ENCODE data around the gene CASTOR1. TPM values are rescaled to one million over a fixed set of nuclear protein-coding genes. Genes with fewer than 3 reads are reported as not detected.

The CASTOR1 gene
- polyA plus RNA-seq, 4 donors = 9.0 to 14.4 (median 11.9) TPM

- no peak for DNase-seq (ENCODE audit: low read depth in 4 of 4, low spot score in 3 of 4)
Observed at GRCh38 chr22:30301995-30302809, 12.9 kb upstream of the CASTOR1 start.

GRCh38 chr22:30299322-30299721 is 10.0 kb upstream of the CASTOR1 start:
- no peak for DNase-seq (ENCODE audit: low read depth in 4 of 4, low spot score in 3 of 4)

GRCh38 chr22:30297991-30298701 is 8.8 kb upstream of the CASTOR1 start:
- DNase-seq (ENCODE audit: low read depth in 4 of 4, low spot score in 3 of 4) = no peak

GRCh38 chr22:30297276-30297990 is 8.1 kb upstream of the CASTOR1 start:
- no peak for DNase-seq (ENCODE audit: low read depth in 4 of 4, low spot score in 3 of 4)

GRCh38 chr22:30296833-30297232 is 7.5 kb upstream of the CASTOR1 start:
- no peak for DNase-seq (ENCODE audit: low read depth in 4 of 4, low spot score in 3 of 4)

- DNase-seq (ENCODE audit: low read depth in 4 of 4, low spot score in 3 of 4) = no peak
Observed at GRCh38 chr22:30296324-30296723, 7.0 kb upstream of the CASTOR1 start.

GRCh38 chr22:30295576-30295975 is 6.3 kb upstream of the CASTOR1 start:
- no peak for DNase-seq (ENCODE audit: low read depth in 4 of 4, low spot score in 3 of 4)

- no peak for DNase-seq (ENCODE audit: low read depth in 4 of 4, low spot score in 3 of 4)
Observed at GRCh38 chr22:30294830-30295229, 5.5 kb upstream of the CASTOR1 start.

- no peak for DNase-seq (ENCODE audit: low read depth in 4 of 4, low spot score in 3 of 4)
Observed at GRCh38 chr22:30294066-30294465, 4.8 kb upstream of the CASTOR1 start.

GRCh38 chr22:30293026-30293425 is 3.7 kb upstream of the CASTOR1 start:
- DNase-seq (ENCODE audit: low read depth in 4 of 4, low spot score in 3 of 4) = no peak

- DNase-seq (ENCODE audit: low read depth in 4 of 4, low spot score in 3 of 4) = no peak
Observed at GRCh38 chr22:30292069-30292970, 3.0 kb upstream of the CASTOR1 start.

GRCh38 chr22:30291058-30291892 is 2.0 kb upstream of the CASTOR1 start:
- no peak for DNase-seq (ENCODE audit: low read depth in 4 of 4, low spot score in 3 of 4)

- DNase-seq (ENCODE audit: low read depth in 4 of 4, low spot score in 3 of 4) = no peak
Observed at GRCh38 chr22:30290342-30291057, 1.2 kb upstream of the CASTOR1 start.

- no peak for DNase-seq (ENCODE audit: low read depth in 4 of 4, low spot score in 3 of 4)
Observed at GRCh38 chr22:30289980-30290313, 642 bp upstream of the CASTOR1 start.

GRCh38 chr22:30288419-30289140 is 725 bp downstream of the CASTOR1 start:
- DNase-seq (ENCODE audit: low read depth in 4 of 4, low spot score in 3 of 4) = no peak

- peak in 1 of 4 donors; percentile 63 for DNase-seq (ENCODE audit: low read depth in 4 of 4, low spot score in 3 of 4)
Observed at GRCh38 chr22:30287648-30288418, 1.5 kb downstream of the CASTOR1 start.

GRCh38 chr22:30286813-30287647 is 2.3 kb downstream of the CASTOR1 start:
- no peak for DNase-seq (ENCODE audit: low read depth in 4 of 4, low spot score in 3 of 4)
